ENCODE data around the gene SLC39A10. TPM values are rescaled to one million over a fixed set of nuclear protein-coding genes. Genes with fewer than 3 reads are reported as not detected.

The SLC39A10 gene
- total RNA-seq, 2 donors from 2014 or later = 36.1 to 79.1 TPM

GRCh38 chr2:195695002-195695631, 38.1 kb downstream of the SLC39A10 start:
- Mint-ChIP-seq H3K4me3 (no peak overlapping the region), H3K27me3 (no peaks in the 10 kb centered on the region), H3K36me3 (peaks cover 45% of the 10 kb centered on the region), H3K27ac (no peak overlapping the region), H3K4me1 (ENCODE audit: low read depth in 2 of 2) (peaks cover 34 to 55% of the 10 kb centered on the region in 2 donors), H3K9me3 (peaks cover 12% of the 10 kb centered on the region)
- ATAC-seq (no peak), DNase-seq (ENCODE audit: low spot score) (no peak)

GRCh38 chr2:195696012-195696411, 39.0 kb downstream of the SLC39A10 start:
- Mint-ChIP-seq H3K4me3 (no peak overlapping the region), H3K4me1 (ENCODE audit: low read depth in 2 of 2) (peaks cover 34 to 58% of the 10 kb centered on the region in 2 donors), H3K36me3 (peaks cover 47% of the 10 kb centered on the region), H3K27me3 (no peaks in the 10 kb centered on the region), H3K27ac (no peak overlapping the region), H3K9me3 (peaks cover 14% of the 10 kb centered on the region)
- no peak for DNase-seq (ENCODE audit: low spot score)
- no peak for ATAC-seq

GRCh38 chr2:195697681-195698220, 40.7 kb downstream of the SLC39A10 start:
- DNase-seq (ENCODE audit: low spot score) = no peak
- no peak for ATAC-seq
- peaks cover 38% of the 10 kb centered on the region for H3K36me3 Mint-ChIP-seq
- peaks cover 13% of the 10 kb centered on the region for H3K9me3 Mint-ChIP-seq
- no peak overlapping the region for H3K27ac Mint-ChIP-seq
- H3K4me1 Mint-ChIP-seq (ENCODE audit: low read depth in 2 of 2) = peaks cover 33 to 44% of the 10 kb centered on the region in 2 donors
- no peak overlapping the region for H3K4me3 Mint-ChIP-seq
- H3K27me3 Mint-ChIP-seq = no peaks in the 10 kb centered on the region

- Mint-ChIP-seq H3K9me3 (peaks cover 8% of the 10 kb centered on the region), H3K36me3 (peaks cover 25% of the 10 kb centered on the region), H3K4me3 (no peak overlapping the region), H3K4me1 (ENCODE audit: low read depth in 2 of 2) (peaks cover 20 to 30% of the 10 kb centered on the region in 2 donors), H3K27me3 (no peaks in the 10 kb centered on the region), H3K27ac (no peak overlapping the region)
- ATAC-seq = no peak
- DNase-seq (ENCODE audit: low spot score) = no peak
Observed at GRCh38 chr2:195700480-195700879, 43.5 kb downstream of the SLC39A10 start.

GRCh38 chr2:195706161-195706900, 49.3 kb downstream of the SLC39A10 start:
- Mint-ChIP-seq H3K36me3 (peaks cover 3% of the 10 kb centered on the region), H3K4me3 (no peak overlapping the region), H3K4me1 (ENCODE audit: low read depth in 2 of 2) (peaks cover 5 to 9% of the 10 kb centered on the region in 2 donors), H3K9me3 (no peaks in the 10 kb centered on the region), H3K27me3 (no peaks in the 10 kb centered on the region), H3K27ac (no peak overlapping the region)
- ATAC-seq (no peak), DNase-seq (ENCODE audit: low spot score) (no peak)

- DNase-seq (ENCODE audit: low spot score) (no peak), ATAC-seq (no peak)
- Mint-ChIP-seq H3K36me3 (no peaks in the 10 kb centered on the region), H3K4me1 (ENCODE audit: low read depth in 2 of 2) (no peaks in the 10 kb centered on the region), H3K27me3 (no peaks in the 10 kb centered on the region), H3K27ac (no peak overlapping the region), H3K4me3 (no peak overlapping the region), H3K9me3 (no peaks in the 10 kb centered on the region)
Observed at GRCh38 chr2:195709901-195710806, 53.1 kb downstream of the SLC39A10 start.

GRCh38 chr2:195711478-195711877, 54.5 kb downstream of the SLC39A10 start:
- DNase-seq (ENCODE audit: low spot score) (no peak), ATAC-seq (no peak)
- H3K27me3 Mint-ChIP-seq = no peaks in the 10 kb centered on the region
- H3K4me1 Mint-ChIP-seq (ENCODE audit: low read depth in 2 of 2) = no peaks in the 10 kb centered on the region
- no peaks in the 10 kb centered on the region for H3K36me3 Mint-ChIP-seq
- no peaks in the 10 kb centered on the region for H3K9me3 Mint-ChIP-seq
- no peak overlapping the region for H3K27ac Mint-ChIP-seq
- no peak overlapping the region for H3K4me3 Mint-ChIP-seq

GRCh38 chr2:195716466-195716865, 59.4 kb downstream of the SLC39A10 start:
- no peak overlapping the region for H3K27ac Mint-ChIP-seq
- no peak overlapping the region for H3K4me3 Mint-ChIP-seq
- DNase-seq (ENCODE audit: low spot score) (no peak), ATAC-seq (no peak)
- no peaks in the 10 kb centered on the region for H3K9me3 Mint-ChIP-seq
- peaks cover 17% of the 10 kb centered on the region for H3K36me3 Mint-ChIP-seq
- H3K4me1 Mint-ChIP-seq (ENCODE audit: low read depth in 2 of 2) = peaks cover 0 to 5% of the 10 kb centered on the region in 2 donors
- H3K27me3 Mint-ChIP-seq = no peaks in the 10 kb centered on the region

GRCh38 chr2:195721042-195721441, 64.0 kb downstream of the SLC39A10 start:
- H3K9me3 Mint-ChIP-seq = no peaks in the 10 kb centered on the region
- H3K4me3 Mint-ChIP-seq = no peak overlapping the region
- peaks cover 0 to 5% of the 10 kb centered on the region in 2 donors for H3K4me1 Mint-ChIP-seq (ENCODE audit: low read depth in 2 of 2)
- no peaks in the 10 kb centered on the region for H3K27me3 Mint-ChIP-seq
- peaks cover 17% of the 10 kb centered on the region for H3K36me3 Mint-ChIP-seq
- DNase-seq (ENCODE audit: low spot score) (no peak), ATAC-seq (no peak)
- H3K27ac Mint-ChIP-seq = no peak overlapping the region

GRCh38 chr2:195722075-195722474, 65.0 kb downstream of the SLC39A10 start:
- H3K4me3 Mint-ChIP-seq = no peak overlapping the region
- H3K4me1 Mint-ChIP-seq (ENCODE audit: low read depth in 2 of 2) = peaks cover 0 to 5% of the 10 kb centered on the region in 2 donors
- no peak overlapping the region for H3K27ac Mint-ChIP-seq
- no peak for DNase-seq (ENCODE audit: low spot score)
- ATAC-seq = no peak
- peaks cover 13% of the 10 kb centered on the region for H3K36me3 Mint-ChIP-seq
- no peaks in the 10 kb centered on the region for H3K9me3 Mint-ChIP-seq
- H3K27me3 Mint-ChIP-seq = no peaks in the 10 kb centered on the region

- Mint-ChIP-seq H3K4me1 (ENCODE audit: low read depth in 2 of 2) (peaks cover 12 to 18% of the 10 kb centered on the region in 2 donors), H3K27ac (no peak overlapping the region), H3K9me3 (peaks cover 7% of the 10 kb centered on the region), H3K27me3 (no peaks in the 10 kb centered on the region), H3K36me3 (peaks cover 28% of the 10 kb centered on the region), H3K4me3 (no peak overlapping the region)
- no peak for DNase-seq (ENCODE audit: low spot score)
- ATAC-seq = no peak
Observed at GRCh38 chr2:195727106-195727505, 70.1 kb downstream of the SLC39A10 start.

GRCh38 chr2:195730912-195731311, 73.9 kb downstream of the SLC39A10 start:
- peaks cover 28% of the 10 kb centered on the region for H3K36me3 Mint-ChIP-seq
- DNase-seq (ENCODE audit: low spot score) (no peak), ATAC-seq (no peak)
- H3K4me3 Mint-ChIP-seq = no peak overlapping the region
- H3K9me3 Mint-ChIP-seq = peaks cover 7% of the 10 kb centered on the region
- H3K27me3 Mint-ChIP-seq = no peaks in the 10 kb centered on the region
- no peak overlapping the region for H3K27ac Mint-ChIP-seq
- peaks cover 12 to 18% of the 10 kb centered on the region in 2 donors for H3K4me1 Mint-ChIP-seq (ENCODE audit: low read depth in 2 of 2)

GRCh38 chr2:195732574-195732973, 75.5 kb downstream of the SLC39A10 start:
- ATAC-seq (no peak), DNase-seq (ENCODE audit: low spot score) (no peak)
- Mint-ChIP-seq H3K4me1 (ENCODE audit: low read depth in 2 of 2) (peaks cover 12 to 18% of the 10 kb centered on the region in 2 donors), H3K36me3 (peaks cover 28% of the 10 kb centered on the region), H3K4me3 (no peak overlapping the region), H3K27ac (no peak overlapping the region), H3K9me3 (peaks cover 7% of the 10 kb centered on the region), H3K27me3 (no peaks in the 10 kb centered on the region)
